Breast epithelium (tissue), 4 donors: ENCODE results near the gene TIE1. TPM values are rescaled to one million over a fixed set of nuclear protein-coding genes. Genes with fewer than 3 reads are reported as not detected.
A peak's percentile ranks its signal among the peaks of the same experiment; 100 is the strongest.

Experiments used
- DNase-seq, 2 donors: peaks; one replicate each; pipeline ENCODE4 v3.0.0-alpha.2; 2019; ENCODE audit warnings: low spot score in 2 of 2
- H3K27ac ChIP-seq, 2 donors: fragments of 200-600 bp; sonication (generic) in 1 of 2; one replicate each; pipeline ENCODE4 v1.5.1; 2016 to 2019; ENCODE audit warnings: mild to moderate bottlenecking in 1 of 2
- H3K27me3 ChIP-seq, 2 donors: fragments of 200-600 bp; sonication (generic) in 1 of 2; one replicate each; pipeline versions ENCODE4 v1.5.1 to v1.6.0; 2017 to 2019; ENCODE audit warnings: control low read depth in 1 of 2, mild to moderate bottlenecking in 1 of 2
- H3K36me3 ChIP-seq: fragments of 200-600 bp; one replicate; pipeline ENCODE4 v1.5.1; 2019
- H3K4me1 ChIP-seq, 2 donors: fragments of 200-600 bp; sonication (generic); one replicate each; pipeline ENCODE4 v1.5.1; 2016 to 2019; ENCODE audit warnings: control low read depth in 1 of 2
- H3K4me3 ChIP-seq, 3 donors: fragments of 200-600 bp; sonication (generic); 1 replicate in 2 of 3; 2 replicates in 1 of 3; pipeline ENCODE4 v1.5.1; 2016 to 2019; ENCODE audit warnings: mild to moderate bottlenecking in 3 of 3, moderate library complexity in 2 of 3
- H3K9me3 ChIP-seq, 2 donors: fragments of 200-600 bp; sonication (generic) in 1 of 2; one replicate each; pipeline ENCODE4 v1.5.1; 2016 to 2019; ENCODE audit warnings: control low read depth in 1 of 2
- CTCF ChIP-seq, 3 donors: fragments of 450-650 bp; IDR thresholded peaks; one replicate each; pipeline ENCODE4 v1.5.1; 2016 to 2017; ENCODE audit warnings: antibody characterized with exemption in 3 of 3, mild to moderate bottlenecking in 3 of 3, moderate library complexity in 3 of 3
- POLR2A ChIP-seq: fragments of 450-650 bp; IDR thresholded peaks from one replicate; pipeline ENCODE4 v1.6.1; 2016; ENCODE audit warnings: antibody characterized with exemption, mild to moderate bottlenecking, moderate library complexity
- POLR2AphosphoS5 ChIP-seq, 3 donors: sonication (generic); formaldehyde crosslinking; IDR thresholded peaks; one replicate each; pipeline ENCODE4 v1.6.1; 2017; ENCODE audit warnings: antibody characterized with exemption in 3 of 3
- intact Hi-C: fragments of 100-400 bp; cut with DNase I; formaldehyde crosslinking; loops from one replicate; pipeline ENCODE4 v1.15.1; 2023; ENCODE audit warnings: low total_unique reads
- total RNA-seq, 3 donors: library from RNA; depleted of rRNA; stranded (reverse); fragments of >200 nt; gene quantifications; one replicate each; pipeline ENCODE4 v1.1.0, GENCODE V29; 2016

Gene TIE1
- total RNA-seq, 3 donors from 2014 or later: 9.4 to 39.0 (median 24.2) TPM

GRCh38 chr1:43279666-43280065 lies 21.1 kb upstream of the TIE1 start:
- no peaks in the 10 kb centered on the region for H3K36me3 ChIP-seq
- H3K4me1 ChIP-seq: no peaks in the 10 kb centered on the region
- H3K27me3 ChIP-seq: no peaks in the 10 kb centered on the region
- DNase-seq: peak in 1 of 2 donors; percentile 34
- H3K4me3 ChIP-seq: no peak overlapping the region
- no peak for TF ChIP-seq POLR2AphosphoS5 (IDR thresholded peaks at IDR 0.05)
- TF ChIP-seq CTCF (IDR thresholded peaks at IDR 0.05): no peak
- no peak for TF ChIP-seq POLR2A
- H3K9me3 ChIP-seq: no peaks in the 10 kb centered on the region
- intact Hi-C loops: no loop called here
- H3K27ac ChIP-seq: no peak overlapping the region

GRCh38 chr1:43280692-43281091 lies 20.1 kb upstream of the TIE1 start:
- intact Hi-C loops: no loop called here
- no peaks in the 10 kb centered on the region for H3K27me3 ChIP-seq
- H3K36me3 ChIP-seq: no peaks in the 10 kb centered on the region
- H3K27ac ChIP-seq: no peak overlapping the region
- no peaks in the 10 kb centered on the region for H3K9me3 ChIP-seq
- DNase-seq: peak in 1 of 2 donors; percentile 7
- no peak overlapping the region for H3K4me3 ChIP-seq
- no peaks in the 10 kb centered on the region for H3K4me1 ChIP-seq
- TF ChIP-seq POLR2AphosphoS5 (IDR thresholded peaks at IDR 0.05) (no peak), CTCF (IDR thresholded peaks at IDR 0.05) (no peak), POLR2A (no peak)

- no peak for TF ChIP-seq POLR2AphosphoS5 (IDR thresholded peaks at IDR 0.05)
- TF ChIP-seq POLR2A: no peak
- TF ChIP-seq CTCF (IDR thresholded peaks at IDR 0.05): no peak
- H3K4me1 ChIP-seq: no peaks in the 10 kb centered on the region
- intact Hi-C loops: no loop called here
- no peaks in the 10 kb centered on the region for H3K9me3 ChIP-seq
- H3K36me3 ChIP-seq: no peaks in the 10 kb centered on the region
- H3K27ac ChIP-seq: no peak overlapping the region
- DNase-seq: peak in 1 of 2 donors; percentile 17
- H3K4me3 ChIP-seq: no peak overlapping the region
- no peaks in the 10 kb centered on the region for H3K27me3 ChIP-seq
Observed at GRCh38 chr1:43282220-43283195, 18.3 kb upstream of the TIE1 start.

GRCh38 chr1:43284065-43284464 lies 16.7 kb upstream of the TIE1 start:
- no peaks in the 10 kb centered on the region for H3K9me3 ChIP-seq
- H3K4me1 ChIP-seq: no peaks in the 10 kb centered on the region
- no peak for TF ChIP-seq POLR2AphosphoS5 (IDR thresholded peaks at IDR 0.05)
- no peak for TF ChIP-seq CTCF (IDR thresholded peaks at IDR 0.05)
- no peak for TF ChIP-seq POLR2A
- H3K4me3 ChIP-seq: peak overlapping the region in 1 of 3 donors; percentile 61
- intact Hi-C loops: no loop called here
- DNase-seq: peak in 1 of 2 donors; percentile 41
- no peak overlapping the region for H3K27ac ChIP-seq
- H3K27me3 ChIP-seq: no peaks in the 10 kb centered on the region
- no peaks in the 10 kb centered on the region for H3K36me3 ChIP-seq

- H3K27ac ChIP-seq: peak overlapping the region; percentile 63 to 76
- peak in 1 of 2 donors; percentile 10 for DNase-seq
Observed at GRCh38 chr1:43284546-43285110, 16.2 kb upstream of the TIE1 start.

More at GRCh38 chr1:43284546-43285110, 16.2 kb upstream of the TIE1 start:
- TF ChIP-seq CTCF (IDR thresholded peaks at IDR 0.05): no peak
- TF ChIP-seq POLR2A: no peak
- TF ChIP-seq POLR2AphosphoS5 (IDR thresholded peaks at IDR 0.05): no peak
- intact Hi-C loops: no loop called here
- Histone ChIP-seq H3K36me3 (no peaks in the 10 kb centered on the region), H3K4me3 (peak overlapping the region in 2 of 3 donors; percentile 61 to 70), H3K27me3 (no peaks in the 10 kb centered on the region), H3K4me1 (no peaks in the 10 kb centered on the region), H3K9me3 (no peaks in the 10 kb centered on the region)
